VCaP (cell line): ENCODE measurements around the gene COL5A2.

Experiments used
- H3K27ac ChIP-seq: fragments of 450-650 bp; 2 replicates; pipeline ENCODE4 v1.5.1; 2017
- CTCF ChIP-seq: fragments of 450-650 bp; conservative IDR thresholded peaks from 2 replicates; pipeline ENCODE4 v1.5.1; 2017; ENCODE audit warnings: mild to moderate bottlenecking, moderate library complexity

COL5A2 gene

DNA sequence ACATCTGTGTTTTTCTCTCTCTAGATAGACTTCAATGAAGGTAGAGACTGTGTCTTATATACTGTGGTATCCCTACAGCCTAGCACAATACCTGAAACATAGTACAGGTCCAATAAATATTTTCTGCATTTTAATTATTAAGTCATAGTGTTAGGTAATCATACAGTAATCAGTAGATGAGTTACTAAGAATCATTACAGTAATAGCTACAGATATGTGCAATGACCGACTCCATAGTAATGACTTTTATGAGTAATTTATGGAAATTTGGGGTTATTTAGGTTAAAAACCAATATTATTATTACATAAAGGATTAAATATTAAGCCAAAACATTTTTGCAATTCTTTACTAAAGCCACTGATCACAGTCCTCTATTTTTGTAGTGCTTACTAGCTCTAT, 21.6 kb downstream of the COL5A2 start:
- TF ChIP-seq CTCF = no peak
- no peak overlapping the region for H3K27ac ChIP-seq

DNA sequence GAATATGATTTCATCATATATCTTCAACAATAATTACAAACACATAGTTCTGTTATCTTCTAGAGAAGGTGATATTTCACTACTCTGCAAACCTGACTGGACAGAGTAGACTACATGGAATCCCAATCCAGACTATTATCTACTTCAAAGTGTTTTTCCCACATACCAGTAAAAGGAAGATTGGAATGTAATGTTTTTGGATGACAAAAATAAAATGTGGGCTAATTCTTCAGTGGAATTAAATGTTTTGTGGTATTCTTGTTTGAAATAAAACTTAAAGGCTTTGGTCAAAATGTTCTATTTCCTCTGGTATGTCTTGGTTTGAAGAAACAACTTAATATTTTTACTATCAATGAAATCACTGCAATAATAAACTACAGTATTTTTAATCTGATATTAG, 22.1 kb downstream of the COL5A2 start:
- TF ChIP-seq CTCF = no peak

GRCh38 chr2:189155795-189156194, 23.8 kb downstream of the COL5A2 start:
- H3K27ac ChIP-seq = no peak overlapping the region
- TF ChIP-seq CTCF = no peak

More for the DNA sequence above, 22.1 kb downstream of the COL5A2 start:
- no peak overlapping the region for H3K27ac ChIP-seq

DNA sequence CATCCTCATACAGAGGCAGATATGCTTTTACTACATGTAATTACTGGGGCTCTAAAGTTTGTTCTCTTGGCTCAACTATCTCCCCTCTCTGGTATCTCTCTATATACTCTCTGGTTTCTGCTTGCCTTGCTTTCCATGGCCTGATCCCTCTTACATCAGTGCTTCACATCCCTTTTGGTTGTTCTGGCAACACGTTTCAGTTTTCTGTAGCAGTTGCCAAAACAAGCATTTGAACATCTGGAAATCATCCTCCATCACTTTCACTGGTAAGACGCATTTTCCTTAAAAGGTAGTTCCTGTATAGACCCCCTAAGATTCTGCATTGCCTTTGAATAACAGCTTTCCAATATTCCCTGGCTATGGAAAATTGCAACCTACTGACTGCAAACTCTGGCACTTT, 25.9 kb downstream of the COL5A2 start:
- no peak for TF ChIP-seq CTCF
- no peak overlapping the region for H3K27ac ChIP-seq

DNA sequence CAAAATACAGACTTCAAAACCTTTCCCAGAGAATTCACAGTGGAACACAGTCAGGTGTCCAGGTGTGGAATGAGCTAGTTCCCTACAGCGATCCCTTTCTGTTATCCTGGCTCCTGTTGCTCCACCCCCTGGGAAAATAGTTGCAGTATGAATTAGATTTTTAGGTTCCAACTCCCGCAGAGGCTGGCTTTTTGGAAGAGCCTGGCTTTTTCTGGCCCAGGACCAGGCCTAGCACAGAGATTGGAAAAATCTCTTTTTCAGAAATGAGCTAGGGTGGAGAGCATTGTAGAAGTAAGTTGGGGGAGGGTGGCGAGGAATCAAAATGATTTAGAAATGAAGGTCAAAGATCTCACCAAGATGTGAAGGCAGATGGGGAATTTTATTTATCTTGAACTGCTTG, 27.1 kb downstream of the COL5A2 start:
- no peak for TF ChIP-seq CTCF
- no peak overlapping the region for H3K27ac ChIP-seq

- H3K27ac ChIP-seq = no peak overlapping the region
- TF ChIP-seq CTCF = no peak
Observed at GRCh38 chr2:189151906-189152305, 27.7 kb downstream of the COL5A2 start.

DNA sequence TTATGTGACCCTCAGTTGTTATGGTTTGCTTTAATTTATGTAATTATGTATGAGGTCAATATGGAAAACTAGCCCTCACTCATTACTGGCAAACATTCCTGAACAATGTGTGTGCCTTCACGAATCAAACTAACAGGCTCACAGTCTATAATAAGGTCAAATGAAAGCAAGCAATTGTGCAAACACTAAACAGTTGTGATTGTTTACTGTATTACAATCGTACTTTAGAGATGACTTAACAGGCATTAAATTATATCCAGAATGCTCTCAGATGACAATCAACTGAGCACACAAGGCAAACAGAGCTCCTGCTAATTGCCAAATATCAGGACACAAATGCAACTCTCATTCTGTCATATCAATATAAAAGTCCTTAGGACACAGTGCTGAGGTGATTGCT, 29.5 kb downstream of the COL5A2 start:
- TF ChIP-seq CTCF = no peak
- 0 out of 2 replicates have a peak overlapping the region, but pooled peaks have one; percentile 13 for H3K27ac ChIP-seq

DNA sequence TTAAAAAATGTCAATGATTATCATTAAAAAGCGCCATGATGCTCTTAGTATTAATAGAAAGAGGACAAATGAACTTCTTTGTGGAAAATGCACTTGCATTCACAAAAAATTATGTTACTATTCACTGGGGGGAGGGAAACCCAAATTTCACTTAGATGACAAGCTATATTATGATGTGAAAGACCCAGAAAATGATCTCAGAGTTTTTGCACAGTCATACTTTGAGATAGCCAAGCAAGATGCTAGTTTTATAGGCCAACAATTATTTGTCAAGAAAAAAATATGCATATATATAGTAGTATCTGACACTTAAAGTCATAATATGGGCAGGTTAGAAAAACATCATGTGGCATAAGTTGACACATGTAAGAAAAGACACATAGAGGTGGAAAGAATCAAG, 31.6 kb downstream of the COL5A2 start:
- no peak for TF ChIP-seq CTCF
- no peak overlapping the region for H3K27ac ChIP-seq
